ENCODE measurements around the gene GLIS1.

GLIS1 gene

GRCh38 chr1:53717025-53717804 lies 21.7 kb downstream of the GLIS1 start:
- no peak for DNase-seq

- no peak for DNase-seq
Measured at GRCh38 chr1:53716150-53716549, 22.8 kb downstream of the GLIS1 start.

DNA sequence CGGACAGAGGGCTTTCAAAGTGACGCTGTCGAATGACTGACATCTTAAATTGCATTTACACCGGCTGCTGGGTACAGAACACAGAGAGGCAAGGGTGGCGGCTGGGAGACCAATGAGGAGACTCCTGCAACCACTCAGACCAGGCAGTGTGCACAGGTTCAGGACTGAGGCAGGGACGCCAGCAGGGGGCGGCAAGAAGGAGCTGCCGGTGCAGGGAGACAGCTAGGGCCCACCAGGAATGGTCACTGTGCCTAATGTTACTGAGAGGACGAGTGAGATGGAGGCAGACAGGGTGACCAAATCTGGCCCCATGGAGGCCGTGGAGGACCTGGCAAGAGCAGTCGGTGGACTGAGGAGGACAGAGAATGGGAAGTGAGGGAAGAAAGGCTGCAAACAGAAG lies 23.5 kb downstream of the GLIS1 start:
- no peak for DNase-seq

- no peak for DNase-seq
Measured at GRCh38 chr1:53712276-53712675, 26.7 kb downstream of the GLIS1 start.

DNA sequence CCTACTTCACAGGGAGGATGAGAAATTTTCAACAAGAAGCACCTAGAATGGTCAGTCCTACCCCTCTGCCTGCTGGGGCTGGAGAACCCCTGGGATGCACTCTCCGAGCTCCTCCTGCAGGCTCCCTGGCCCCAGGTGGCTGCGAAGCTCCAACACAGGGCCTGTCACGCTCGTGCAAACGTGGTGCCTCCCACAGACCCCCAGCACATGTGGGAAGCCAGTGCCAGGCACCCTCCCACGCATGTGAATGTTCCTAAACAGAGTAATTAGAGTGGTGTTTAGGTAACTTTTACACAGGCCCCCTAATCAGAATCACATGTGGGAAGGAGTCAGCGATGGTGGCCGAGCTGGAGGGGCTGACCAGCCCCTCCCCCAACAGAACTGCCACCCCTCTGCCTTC lies 28.4 kb downstream of the GLIS1 start:
- no peak for DNase-seq

- DNase-seq = no peak
Measured at GRCh38 chr1:53708687-53709086, 30.3 kb downstream of the GLIS1 start.

- no peak for DNase-seq
Measured at GRCh38 chr1:53706356-53706755, 32.6 kb downstream of the GLIS1 start.

DNA sequence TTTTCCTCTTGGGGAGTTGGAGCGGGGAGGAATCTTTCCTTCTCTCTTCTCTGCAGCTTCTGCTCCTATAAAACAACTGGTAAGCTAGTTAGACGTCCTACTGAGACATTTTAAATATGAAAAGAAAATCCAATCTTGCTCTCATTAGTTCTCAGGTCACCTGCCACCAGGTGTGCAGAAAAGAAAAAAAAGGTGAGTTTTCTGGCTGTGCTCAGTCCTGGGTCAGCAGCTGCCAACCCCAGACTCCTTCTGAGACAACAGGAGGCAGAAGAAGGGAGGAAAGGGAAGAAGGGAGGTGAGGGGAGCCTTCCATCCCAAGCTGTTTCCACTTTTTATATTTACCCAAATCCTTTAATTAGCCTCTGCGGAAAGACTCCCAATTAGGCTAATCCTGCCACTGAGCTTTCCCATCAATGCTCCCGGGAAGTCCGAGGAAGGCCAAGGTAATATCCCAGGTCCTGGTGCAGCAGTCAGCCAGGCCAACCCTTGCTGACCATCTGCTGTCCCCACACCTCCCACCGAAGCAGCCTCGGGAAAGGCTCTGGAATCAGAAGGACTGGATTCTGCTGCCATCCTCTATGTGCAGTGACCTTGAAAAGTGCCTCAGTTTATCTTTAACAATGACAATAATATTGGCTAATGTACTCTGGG lies 33.4 kb downstream of the GLIS1 start:
- DNase-seq = no peak

DNA sequence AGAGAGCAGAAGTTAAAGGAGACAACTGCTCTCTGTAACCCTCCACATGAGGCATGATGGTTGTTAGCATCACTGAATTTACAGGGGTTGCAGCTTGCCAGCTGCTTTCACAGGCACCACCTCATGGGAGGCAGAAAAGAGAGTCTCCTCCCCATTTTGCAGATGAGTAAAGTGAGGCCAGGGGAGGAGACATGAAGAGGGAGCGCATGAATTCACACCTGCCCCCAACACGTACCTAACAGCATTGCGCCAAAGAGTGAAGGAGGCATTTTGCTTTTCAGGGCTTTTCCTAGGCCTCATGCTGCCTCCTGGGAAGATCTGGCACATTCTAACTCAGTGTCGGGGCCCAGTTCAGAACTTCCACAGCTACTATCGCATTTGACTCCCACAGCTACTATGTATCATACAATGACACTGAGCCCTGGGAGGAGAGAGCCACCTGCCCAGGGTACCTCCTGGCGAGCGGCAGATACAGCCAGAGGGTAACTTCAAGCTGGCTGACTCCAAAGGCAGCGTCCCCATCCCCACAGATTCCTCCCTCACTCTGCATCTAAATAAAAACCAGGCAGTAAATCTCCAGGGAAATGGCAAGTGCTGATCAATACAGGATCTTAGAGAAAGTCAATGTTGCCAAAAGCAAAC lies 34.0 kb downstream of the GLIS1 start:
- no peak for DNase-seq

DNA sequence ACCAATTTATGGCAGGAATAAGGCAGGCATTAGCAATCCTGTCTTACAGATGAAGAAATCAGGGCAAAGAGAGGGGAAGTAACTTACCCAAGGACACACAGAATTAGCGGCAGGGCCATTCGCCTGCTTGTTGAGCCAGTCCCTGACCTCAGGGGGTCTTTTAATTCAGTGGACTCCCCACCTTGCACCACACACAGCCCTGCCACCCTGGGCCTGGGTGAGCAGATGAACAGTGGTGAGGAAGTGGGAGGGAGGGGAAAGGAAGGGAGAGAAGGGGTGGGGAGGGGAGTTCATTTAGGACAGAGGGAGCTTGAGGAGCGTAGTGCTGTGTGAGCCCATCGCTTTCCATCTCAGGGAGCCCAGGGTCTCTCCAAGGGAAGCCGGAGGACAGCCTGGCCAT lies 34.7 kb downstream of the GLIS1 start:
- DNase-seq = no peak

DNA sequence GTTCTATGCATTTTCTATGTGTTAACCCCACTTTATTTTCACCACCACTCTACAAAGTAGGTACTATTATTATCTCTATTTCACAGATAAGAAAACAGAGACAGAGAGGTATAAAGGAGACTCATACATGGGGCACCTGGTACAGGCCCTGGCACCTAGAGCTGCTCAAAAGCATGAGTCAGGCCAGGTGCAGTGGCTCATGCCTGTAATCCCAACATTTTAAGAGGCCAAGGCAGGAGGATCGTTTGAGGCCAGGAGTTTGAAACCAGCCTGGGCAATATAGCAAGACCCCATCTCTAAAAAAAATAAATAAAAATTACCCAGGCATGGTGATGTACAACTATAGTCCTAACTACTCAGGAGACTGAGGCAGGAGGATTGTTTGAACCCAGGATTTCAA lies 35.8 kb downstream of the GLIS1 start:
- DNase-seq = no peak

DNA sequence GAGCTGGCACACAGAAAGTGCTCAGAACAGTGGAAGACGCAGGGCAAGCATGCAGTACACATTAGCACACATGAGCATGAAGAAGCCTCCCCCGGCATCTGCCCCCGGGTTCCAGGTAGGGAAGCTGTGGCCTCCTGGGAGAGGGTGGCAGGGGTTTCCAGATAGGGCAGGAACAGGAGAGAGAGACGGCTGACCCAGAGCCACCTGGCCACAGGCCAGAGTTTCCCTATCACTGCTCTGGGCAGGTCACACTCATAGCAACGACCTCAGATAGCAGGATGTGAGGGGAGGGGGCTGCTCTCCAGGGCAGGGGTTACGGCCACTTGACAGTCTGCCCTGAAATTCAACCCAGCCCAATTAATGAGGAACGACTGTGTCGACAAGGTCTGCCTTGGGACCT lies 36.6 kb downstream of the GLIS1 start:
- no peak for DNase-seq

GRCh38 chr1:53700776-53701175 lies 38.2 kb downstream of the GLIS1 start:
- no peak for DNase-seq

- DNase-seq = no peak
Measured at GRCh38 chr1:53699981-53700380, 39.0 kb downstream of the GLIS1 start.

DNA sequence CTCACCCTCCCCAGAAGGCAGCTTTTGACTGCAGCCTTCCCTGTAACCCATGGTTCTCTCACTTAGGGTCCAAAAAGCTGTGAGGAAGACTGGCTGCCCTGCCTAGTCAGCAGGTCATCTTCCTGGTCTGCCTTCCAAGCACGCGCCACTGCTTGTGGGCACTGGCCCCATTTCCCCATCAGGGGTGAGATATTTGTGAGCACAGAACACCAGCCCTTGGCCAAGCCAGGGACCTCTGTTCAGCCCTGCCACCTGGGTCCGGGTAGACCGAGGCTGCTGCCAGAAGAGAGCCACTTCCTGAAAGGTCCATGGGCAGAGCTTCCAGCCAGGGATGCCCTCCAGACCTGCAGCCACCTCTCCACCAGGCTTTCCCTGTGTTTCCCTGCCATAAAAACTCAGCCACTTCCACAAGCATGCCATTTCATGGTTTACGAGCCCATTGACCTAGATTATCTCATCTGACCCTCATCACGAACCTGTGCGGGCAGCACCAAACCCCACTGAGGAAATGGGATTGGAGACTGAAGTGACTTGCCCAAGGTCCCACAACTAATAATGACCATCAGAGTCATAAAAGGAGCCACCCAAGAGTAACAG lies 40.5 kb downstream of the GLIS1 start:
- DNase-seq = no peak

GRCh38 chr1:53697721-53698383 lies 41.1 kb downstream of the GLIS1 start:
- DNase-seq = no peak

- DNase-seq = no peak
Measured at GRCh38 chr1:53696990-53697389, 42.0 kb downstream of the GLIS1 start.

GRCh38 chr1:53696571-53696970 lies 42.4 kb downstream of the GLIS1 start:
- no peak for DNase-seq

DNA sequence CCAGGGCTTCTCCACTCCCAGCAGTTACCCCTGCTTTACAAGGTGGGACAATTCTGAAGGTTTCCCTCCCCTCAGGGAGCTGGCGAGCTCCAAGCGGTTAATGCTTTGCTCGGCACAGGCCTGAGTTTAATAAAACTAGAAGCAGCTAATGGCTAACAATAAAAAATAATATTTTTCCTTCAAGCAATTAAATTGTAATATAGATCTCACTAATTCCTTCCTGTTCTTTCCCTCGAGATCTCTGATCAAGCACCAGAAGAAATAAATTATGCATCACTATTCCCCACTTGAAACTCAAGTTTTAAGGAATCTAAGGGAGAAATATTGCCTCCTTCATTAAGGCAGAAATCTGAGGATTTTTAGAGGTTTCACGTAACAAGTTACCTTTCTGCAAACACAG lies 42.9 kb downstream of the GLIS1 start:
- no peak for DNase-seq

GRCh38 chr1:53695116-53695515 lies 43.8 kb downstream of the GLIS1 start:
- DNase-seq = no peak

DNA sequence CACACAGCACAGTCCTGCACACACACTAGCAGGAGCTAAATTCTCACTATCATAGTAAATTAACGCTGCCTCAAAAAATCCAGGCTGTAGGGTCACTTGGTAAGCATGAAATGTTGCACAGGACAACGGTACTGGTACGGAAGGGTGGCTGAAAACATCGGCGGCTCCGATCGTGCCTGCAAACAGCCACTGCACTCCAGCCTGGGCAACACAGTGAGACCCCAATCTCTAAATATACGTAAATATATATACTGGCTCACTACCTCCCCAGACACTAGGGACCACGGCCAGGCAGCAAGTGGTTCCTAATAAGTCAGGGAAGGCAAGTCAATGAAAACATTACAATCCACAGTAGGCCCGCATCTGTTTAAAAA lies 44.3 kb downstream of the GLIS1 start:
- no peak for DNase-seq

GRCh38 chr1:53693773-53694717 lies 44.9 kb downstream of the GLIS1 start:
- no peak for DNase-seq
